ENCODE measurements around the gene MCRS1.

GRCh38 chr12:49568442-49569162 is 660 bp upstream of the MCRS1 start:
- no peak for TF ChIP-seq POLR2A (IDR thresholded peaks at IDR 0.05; ENCODE audit: low read depth, low read length)
- no peak for TF ChIP-seq SPI1 (IDR thresholded peaks at IDR 0.05; ENCODE audit: low read depth, low read length)
